GM23338 (cell line): ENCODE results near the gene RELN. TPM values are rescaled to one million over a fixed set of nuclear protein-coding genes. Genes with fewer than 3 reads are reported as not detected.

Experiments used
- ATAC-seq: fragments of 200-7000 bp; cut with Tn5 transposase; 3 replicates; pipeline ENCODE4 v1.9.1; 2020
- DNase-seq: peaks from one replicate; pipeline ENCODE4 v3.0.0-alpha.2; 2015; ENCODE audit warnings: low spot score
- H2AFZ ChIP-seq: fragments of 200-600 bp; sonication (generic); 2 replicates; pipeline ENCODE4 v1.8.0; 2016; ENCODE audit warnings: antibody characterized with exemption, mild to moderate bottlenecking, moderate library complexity
- H3F3A ChIP-seq: fragments of 200-600 bp; sonication (generic); replicated peaks from 2 replicates; pipeline ENCODE4 v1.8.0; 2017; ENCODE audit warnings: antibody characterized with exemption, mixed run types, low read depth
- H3K27ac ChIP-seq: fragments of 200-600 bp; sonication (generic); 2 replicates; pipeline ENCODE4 v1.6.1; 2016; ENCODE audit warnings: low read depth
- H3K27me3 ChIP-seq: fragments of 200-600 bp; sonication (generic); 2 replicates; pipeline ENCODE4 v1.8.0; 2016; ENCODE audit warnings: mild to moderate bottlenecking, mixed run types, moderate library complexity; ENCODE audit not compliant: insufficient read depth
- H3K36me3 ChIP-seq: fragments of 200-600 bp; sonication (generic); 2 replicates; pipeline ENCODE4 v1.8.0; 2016; ENCODE audit warnings: mild to moderate bottlenecking; ENCODE audit not compliant: insufficient read depth
- H3K4me1 ChIP-seq: fragments of 200-600 bp; sonication (generic); 2 replicates; pipeline ENCODE4 v1.8.0; 2016; ENCODE audit warnings: mild to moderate bottlenecking, moderate library complexity; ENCODE audit not compliant: insufficient read depth
- H3K4me2 ChIP-seq: fragments of 200-600 bp; sonication (generic); 2 replicates; pipeline ENCODE4 v1.7.1; 2017; ENCODE audit warnings: mixed run types
- H3K4me3 ChIP-seq: fragments of 200-600 bp; sonication (generic); 2 replicates; pipeline ENCODE4 v1.6.1; 2016; ENCODE audit warnings: mixed run types
- H3K79me2 ChIP-seq: fragments of 200-600 bp; sonication (generic); replicated peaks from 2 replicates; pipeline ENCODE4 v1.8.0; 2017; ENCODE audit warnings: mild to moderate bottlenecking; ENCODE audit not compliant: insufficient read depth
- H3K9me2 ChIP-seq: fragments of 200-600 bp; sonication (generic); 2 replicates; pipeline ENCODE4 v1.8.0; 2017; ENCODE audit not compliant: insufficient read depth
- H4K20me1 ChIP-seq: fragments of 200-600 bp; sonication (generic); replicated peaks from 2 replicates; pipeline ENCODE4 v1.8.0; 2017; ENCODE audit warnings: mild to moderate bottlenecking; ENCODE audit not compliant: insufficient read depth
- H3K27ac Mint-ChIP-seq: 2 replicates; pipeline ENCODE4 v1.8.0; 2020; ENCODE audit warnings: inconsistent platforms, mild to moderate bottlenecking, moderate library complexity, mixed read lengths
- H3K27me3 Mint-ChIP-seq: 3 replicates; pipeline ENCODE4 v1.8.0; 2022; ENCODE audit warnings: low read depth, mild to moderate bottlenecking, moderate library complexity, mixed read lengths, inconsistent platforms; ENCODE audit not compliant: insufficient read depth, poor library complexity
- H3K36me3 Mint-ChIP-seq: 3 replicates; pipeline ENCODE4 v1.8.0; 2021; ENCODE audit warnings: low read depth, mild to moderate bottlenecking, inconsistent platforms, moderate library complexity, mixed read lengths
- H3K4me1 Mint-ChIP-seq: 3 replicates; pipeline ENCODE4 v1.8.0; 2020; ENCODE audit warnings: mild to moderate bottlenecking, inconsistent platforms, mixed read lengths
- H3K4me3 Mint-ChIP-seq: 3 replicates; pipeline ENCODE4 v1.8.0; 2021; ENCODE audit warnings: moderate library complexity, mild to moderate bottlenecking, inconsistent platforms, mixed read lengths
- H3K9me3 Mint-ChIP-seq: 3 replicates; pipeline ENCODE4 v1.8.0; 2020; ENCODE audit warnings: moderate library complexity, mild to moderate bottlenecking, inconsistent platforms, mixed read lengths
- EZH2 ChIP-seq: fragments of 200-600 bp; sonication (generic); IDR thresholded peaks from one replicate; pipeline ENCODE4 v1.8.0; 2017; ENCODE audit warnings: antibody characterized with exemption, mild to moderate bottlenecking, low read depth; ENCODE audit not compliant: unreplicated experiment
- EZH2phosphoT487 ChIP-seq: fragments of 200-600 bp; sonication (generic); IDR thresholded peaks from one replicate; pipeline ENCODE4 v1.8.1; 2018; ENCODE audit warnings: antibody characterized with exemption; ENCODE audit not compliant: unreplicated experiment
- JUNB ChIP-seq: IDR thresholded peaks from one replicate; pipeline ENCODE4 v1.6.1; 2016; ENCODE audit warnings: antibody characterized with exemption; ENCODE audit not compliant: unreplicated experiment
- NANOG ChIP-seq: IDR thresholded peaks from 2 replicates; pipeline ENCODE4 v1.6.1; 2016; ENCODE audit warnings: antibody characterized with exemption, borderline replicate concordance
- POLR2AphosphoS5 ChIP-seq: IDR thresholded peaks from 2 replicates; pipeline ENCODE4 v1.6.1; 2016; ENCODE audit warnings: antibody characterized with exemption, low read depth
- REST ChIP-seq: IDR thresholded peaks from one replicate; pipeline ENCODE4 v1.6.1; 2018; ENCODE audit warnings: antibody characterized with exemption; ENCODE audit not compliant: unreplicated experiment
- STAT1 ChIP-seq: IDR thresholded peaks from one replicate; pipeline ENCODE4 v1.6.1; 2016; ENCODE audit warnings: antibody characterized with exemption; ENCODE audit not compliant: unreplicated experiment
- ZNF114 ChIP-seq: fragments of 250-450 bp; sonication (Bioruptor Pico); IDR thresholded peaks from 2 replicates; pipeline ENCODE4 v1.5.0; 2020; ENCODE audit warnings: mild to moderate bottlenecking, moderate library complexity
- ZNF331 ChIP-seq: fragments of 250-450 bp; sonication (Bioruptor Pico); IDR thresholded peaks from 2 replicates; pipeline ENCODE4 v1.5.0; 2020; ENCODE audit warnings: low read depth, mild to moderate bottlenecking, moderate library complexity
- ZNF462 ChIP-seq: fragments of 250-450 bp; sonication (Bioruptor Pico); IDR thresholded peaks from 2 replicates; pipeline ENCODE4 v1.5.0; 2020; ENCODE audit warnings: mild to moderate bottlenecking, moderate library complexity
- polyA plus RNA-seq: library from polyadenylated mRNA; unstranded; fragments of >200 nt; fragmentation: Nextera tagmentation; extraction: Ambion mirVana; gene quantifications from 2 replicates; pipeline ENCODE4 v1.2.1, GENCODE V29; 2016
- total RNA-seq: library from RNA; depleted of rRNA; stranded (reverse); fragments of >200 nt; shearing (Covaris generic); gene quantifications from 2 replicates; pipeline ENCODE4 v1.2.3, GENCODE V29; 2014
- TF ChIP-seq, protein P1 (sequence below), 2 experiments: fragments of 200-600 bp in 1 of 2; sonication (generic) in 1 of 2; conservative IDR thresholded peaks; 2 replicates each; pipeline versions ENCODE4 v1.5.1 to v1.6.1; 2016 to 2017; ENCODE audit warnings: antibody characterized with exemption in 2 of 2, low read depth in 2 of 2, mild to moderate bottlenecking in 2 of 2, moderate library complexity in 1 of 2

The RELN gene
- total and polyA plus RNA-seq, 2 experiments from 2014 or later: 0.10 to 0.76 TPM

- no peaks in the 10 kb centered on the region for H4K20me1 ChIP-seq
- no peak overlapping the region for H3K4me2 ChIP-seq
- Mint-ChIP-seq H3K4me1 (peaks cover 6% of the 10 kb centered on the region), H3K4me3 (no peak overlapping the region), H3K27ac (no peak overlapping the region), H3K9me3 (no peaks in the 10 kb centered on the region), H3K36me3 (no peaks in the 10 kb centered on the region), H3K27me3 (no peaks in the 10 kb centered on the region)
- H3K4me3 ChIP-seq: no peak overlapping the region
- H3K27ac ChIP-seq: no peak overlapping the region
- H3K4me1 ChIP-seq: no peaks in the 10 kb centered on the region
- no peaks in the 10 kb centered on the region for H3K79me2 ChIP-seq
- H2AFZ ChIP-seq: no peak overlapping the region
- no peaks in the 10 kb centered on the region for H3K27me3 ChIP-seq
- H3K36me3 ChIP-seq: no peaks in the 10 kb centered on the region
- ATAC-seq: no peak
- no peak for DNase-seq
- H3F3A ChIP-seq: no peaks in the 10 kb centered on the region
- H3K9me2 ChIP-seq: no peaks in the 10 kb centered on the region
- no peak for TF ChIP-seq STAT1
These were observed 217.2 kb downstream of the RELN start for GRCh38 chr7:103772171-103772773.

DNA sequence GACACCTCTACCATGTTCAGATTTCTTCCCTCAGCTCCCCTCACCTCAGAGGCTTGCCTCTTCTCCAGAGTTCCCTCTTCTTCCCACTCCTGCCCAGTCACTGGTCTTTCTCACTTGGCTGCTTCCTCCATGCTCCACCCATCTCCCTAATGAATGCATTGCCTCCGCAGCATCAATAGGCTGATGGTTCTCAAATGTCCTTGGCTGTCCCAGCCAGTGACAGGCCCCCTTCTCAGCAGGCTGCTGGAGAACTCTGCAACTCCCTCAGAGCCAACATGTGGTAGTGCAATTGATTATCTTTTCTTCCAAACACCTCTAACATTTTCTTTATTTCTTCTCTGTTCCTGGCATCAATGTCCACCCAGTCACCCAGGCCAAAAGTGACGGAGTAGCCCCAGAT, 218.2 kb downstream of the RELN start:
- peak; percentile 12 for DNase-seq
- Histone ChIP-seq H3K36me3 (no peaks in the 10 kb centered on the region), H3K4me3 (no peak overlapping the region), H3K9me2 (no peaks in the 10 kb centered on the region), H3K27me3 (no peaks in the 10 kb centered on the region), H4K20me1 (no peaks in the 10 kb centered on the region), H3K4me1 (peaks cover 2% of the 10 kb centered on the region), H3F3A (no peaks in the 10 kb centered on the region), H3K79me2 (no peaks in the 10 kb centered on the region), H2AFZ (peak overlapping the region; percentile 66; the same call in 1 of the 2 replicates), H3K4me2 (no peak overlapping the region), H3K27ac (no peak overlapping the region)
- peak; percentile 56; the same call in 2 of the 3 replicates for ATAC-seq
- H3K9me3 Mint-ChIP-seq: no peaks in the 10 kb centered on the region
- H3K4me3 Mint-ChIP-seq: no peak overlapping the region
- no peaks in the 10 kb centered on the region for H3K27me3 Mint-ChIP-seq
- H3K27ac Mint-ChIP-seq: no peak overlapping the region
- peaks cover 11% of the 10 kb centered on the region for H3K4me1 Mint-ChIP-seq
- no peaks in the 10 kb centered on the region for H3K36me3 Mint-ChIP-seq
- TF ChIP-seq, protein P1, sequence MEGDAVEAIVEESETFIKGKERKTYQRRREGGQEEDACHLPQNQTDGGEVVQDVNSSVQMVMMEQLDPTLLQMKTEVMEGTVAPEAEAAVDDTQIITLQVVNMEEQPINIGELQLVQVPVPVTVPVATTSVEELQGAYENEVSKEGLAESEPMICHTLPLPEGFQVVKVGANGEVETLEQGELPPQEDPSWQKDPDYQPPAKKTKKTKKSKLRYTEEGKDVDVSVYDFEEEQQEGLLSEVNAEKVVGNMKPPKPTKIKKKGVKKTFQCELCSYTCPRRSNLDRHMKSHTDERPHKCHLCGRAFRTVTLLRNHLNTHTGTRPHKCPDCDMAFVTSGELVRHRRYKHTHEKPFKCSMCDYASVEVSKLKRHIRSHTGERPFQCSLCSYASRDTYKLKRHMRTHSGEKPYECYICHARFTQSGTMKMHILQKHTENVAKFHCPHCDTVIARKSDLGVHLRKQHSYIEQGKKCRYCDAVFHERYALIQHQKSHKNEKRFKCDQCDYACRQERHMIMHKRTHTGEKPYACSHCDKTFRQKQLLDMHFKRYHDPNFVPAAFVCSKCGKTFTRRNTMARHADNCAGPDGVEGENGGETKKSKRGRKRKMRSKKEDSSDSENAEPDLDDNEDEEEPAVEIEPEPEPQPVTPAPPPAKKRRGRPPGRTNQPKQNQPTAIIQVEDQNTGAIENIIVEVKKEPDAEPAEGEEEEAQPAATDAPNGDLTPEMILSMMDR (conservative IDR thresholded peaks at IDR 0.05; ENCODE audit: low read depth in 2 of 2): no peak
- TF ChIP-seq NANOG (no peak), ZNF331 (CRISPR knock-in tag) (no peak), ZNF114 (CRISPR knock-in tag) (no peak), POLR2AphosphoS5 (no peak), REST (no peak), EZH2 (no peak), STAT1 (no peak), EZH2phosphoT487 (no peak), JUNB (no peak), ZNF462 (CRISPR knock-in tag) (no peak)
